Measurements from ENCODE around the gene SLC15A3.

Gene SLC15A3

DNA sequence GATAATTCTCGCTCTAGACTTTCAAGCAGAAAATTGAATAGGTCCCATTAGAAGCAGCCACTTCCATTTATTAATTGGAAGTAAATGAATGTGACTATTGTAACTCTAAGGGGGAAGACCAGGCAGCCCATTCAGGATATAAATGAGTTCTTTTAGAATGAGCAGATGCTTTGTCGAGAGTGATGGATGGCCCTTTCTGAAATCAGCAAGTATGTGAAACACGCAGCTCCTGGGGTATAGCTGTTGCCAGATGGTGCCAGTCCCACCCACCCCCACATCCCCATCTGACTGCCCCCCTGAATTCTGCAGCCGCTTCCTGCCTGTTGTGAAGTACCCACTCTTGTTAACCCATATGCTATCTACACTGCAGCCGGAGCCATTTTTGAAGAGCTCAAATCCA, 3.7 kb downstream of the SLC15A3 start:
- Histone ChIP-seq H3K27ac (ENCODE audit: low read depth, low read length, poor library complexity, severe bottlenecking) (no peak overlapping the region), H3K9ac (ENCODE audit: low read length) (no peak overlapping the region), H3K79me2 (ENCODE audit: insufficient read depth, low read length) (no peaks in the 10 kb centered on the region), H3K27me3 (ENCODE audit: insufficient read depth, low read length) (peaks cover 14% of the 10 kb centered on the region; the same call in 1 of the 2 replicates), H3K9me2 (ENCODE audit: low read depth, low read length) (no peaks in the 10 kb centered on the region), H3K4me3 (ENCODE audit: low read depth, low read length, poor library complexity, severe bottlenecking) (no peak overlapping the region), H2AFZ (ENCODE audit: low read length) (no peak overlapping the region), H3K4me2 (ENCODE audit: low read length) (no peak overlapping the region), H3K36me3 (ENCODE audit: insufficient read depth, low read length) (no peaks in the 10 kb centered on the region), H3F3A (ENCODE audit: insufficient read depth, low read length) (no peaks in the 10 kb centered on the region), H3K9me3 (ENCODE audit: low read length) (no peaks in the 10 kb centered on the region), H3K4me1 (ENCODE audit: insufficient read depth, low read length, severe bottlenecking) (peaks cover 12% of the 10 kb centered on the region), H4K20me1 (ENCODE audit: insufficient read depth, low read length) (no peaks in the 10 kb centered on the region)
- no peak for TF ChIP-seq CTCF (IDR thresholded peaks at IDR 0.05; ENCODE audit: low read length)
- TF ChIP-seq EZH2 (IDR thresholded peaks at IDR 0.05; ENCODE audit: borderline replicate concordance, low read length): no peak

- Histone ChIP-seq H3K4me3 (ENCODE audit: low read depth, low read length, poor library complexity, severe bottlenecking) (no peak overlapping the region), H3K4me2 (ENCODE audit: low read length) (no peak overlapping the region), H3K27me3 (ENCODE audit: insufficient read depth, low read length) (peaks cover 17% of the 10 kb centered on the region; the same call in 1 of the 2 replicates), H3K9ac (ENCODE audit: low read length) (no peak overlapping the region), H3K79me2 (ENCODE audit: insufficient read depth, low read length) (no peaks in the 10 kb centered on the region), H4K20me1 (ENCODE audit: insufficient read depth, low read length) (no peaks in the 10 kb centered on the region), H3K27ac (ENCODE audit: low read depth, low read length, poor library complexity, severe bottlenecking) (no peak overlapping the region), H3K4me1 (ENCODE audit: insufficient read depth, low read length, severe bottlenecking) (peaks cover 12% of the 10 kb centered on the region), H3K36me3 (ENCODE audit: insufficient read depth, low read length) (no peaks in the 10 kb centered on the region), H3K9me3 (ENCODE audit: low read length) (no peaks in the 10 kb centered on the region), H3F3A (ENCODE audit: insufficient read depth, low read length) (no peaks in the 10 kb centered on the region), H3K9me2 (ENCODE audit: low read depth, low read length) (no peaks in the 10 kb centered on the region), H2AFZ (ENCODE audit: low read length) (no peak overlapping the region)
- TF ChIP-seq EZH2 (IDR thresholded peaks at IDR 0.05; ENCODE audit: borderline replicate concordance, low read length) (no peak), CTCF (IDR thresholded peaks at IDR 0.05; ENCODE audit: low read length) (no peak)
These were observed 4.3 kb downstream of the SLC15A3 start for GRCh38 chr11:60947700-60948099.

DNA sequence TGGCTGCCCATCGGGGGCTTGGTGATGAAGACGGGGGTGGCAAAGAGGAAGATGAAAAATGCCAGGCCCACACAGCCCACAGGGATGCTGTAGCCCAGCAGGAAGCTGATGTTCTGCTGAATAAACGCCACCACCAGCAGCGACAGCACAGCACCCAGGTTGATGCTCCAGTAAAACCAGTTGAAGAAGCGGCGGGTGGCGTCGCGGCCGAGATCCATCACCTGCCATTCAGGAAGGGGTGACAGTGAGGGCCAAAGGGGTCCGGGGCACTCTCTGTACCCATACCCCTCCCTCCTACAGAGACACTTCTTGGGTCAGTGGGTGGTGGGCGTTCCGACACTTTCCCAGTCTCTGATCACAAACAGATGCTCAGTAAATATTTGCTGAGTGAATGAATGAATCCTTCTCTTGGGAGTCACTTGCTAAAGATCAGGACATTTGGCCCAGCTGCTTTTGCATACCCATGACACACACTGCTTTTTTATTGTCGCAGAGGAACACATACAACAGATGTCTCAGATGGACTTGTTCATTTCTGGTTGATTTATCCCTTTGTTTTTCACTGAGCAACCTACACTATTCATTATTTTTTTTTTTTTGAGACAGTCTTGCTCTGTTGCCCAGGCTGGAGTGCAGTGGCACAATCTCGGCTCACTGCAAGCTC, 5.2 kb downstream of the SLC15A3 start:
- H3K4me2 ChIP-seq (ENCODE audit: low read length): no peak overlapping the region
- H3K27ac ChIP-seq (ENCODE audit: low read depth, low read length, poor library complexity, severe bottlenecking): no peak overlapping the region
- no peaks in the 10 kb centered on the region for H3K79me2 ChIP-seq (ENCODE audit: insufficient read depth, low read length)
- H3F3A ChIP-seq (ENCODE audit: insufficient read depth, low read length): no peaks in the 10 kb centered on the region
- H3K9ac ChIP-seq (ENCODE audit: low read length): no peak overlapping the region
- no peaks in the 10 kb centered on the region for H3K9me2 ChIP-seq (ENCODE audit: low read depth, low read length)
- no peak for TF ChIP-seq CTCF (IDR thresholded peaks at IDR 0.05; ENCODE audit: low read length)
- TF ChIP-seq EZH2 (IDR thresholded peaks at IDR 0.05; ENCODE audit: borderline replicate concordance, low read length): no peak
- H2AFZ ChIP-seq (ENCODE audit: low read length): no peak overlapping the region
- H3K4me1 ChIP-seq (ENCODE audit: insufficient read depth, low read length, severe bottlenecking): peaks cover 9% of the 10 kb centered on the region
- no peak overlapping the region for H3K4me3 ChIP-seq (ENCODE audit: low read depth, low read length, poor library complexity, severe bottlenecking)
- no peaks in the 10 kb centered on the region for H4K20me1 ChIP-seq (ENCODE audit: insufficient read depth, low read length)
- H3K27me3 ChIP-seq (ENCODE audit: insufficient read depth, low read length): peaks cover 17% of the 10 kb centered on the region; the same call in 1 of the 2 replicates
- H3K9me3 ChIP-seq (ENCODE audit: low read length): no peaks in the 10 kb centered on the region
- H3K36me3 ChIP-seq (ENCODE audit: insufficient read depth, low read length): no peaks in the 10 kb centered on the region
